BE2C (cell line): ENCODE results near the gene FAM219A.

Source experiments
- DNase-seq: peaks from one replicate; pipeline ENCODE4 v3.0.0-alpha.2; 2020
- H3K27me3 ChIP-seq: fragments of 250-450 bp; sonication (Bioruptor Pico); 2 replicates; pipeline ENCODE4 v1.5.1; 2020; ENCODE audit warnings: mild to moderate bottlenecking
- H3K36me3 ChIP-seq: fragments of 250-450 bp; sonication (Bioruptor Pico); 2 replicates; pipeline ENCODE4 v1.5.1; 2020; ENCODE audit warnings: mild to moderate bottlenecking
- H3K4me1 ChIP-seq: fragments of 250-450 bp; sonication (Bioruptor Pico); 2 replicates; pipeline ENCODE4 v1.5.1; 2020
- H3K4me3 ChIP-seq: 2 replicates; pipeline ENCODE4 v1.5.1; 2011; ENCODE audit warnings: low read depth, low read length
- H3K9me3 ChIP-seq: fragments of 250-450 bp; sonication (Bioruptor Pico); 2 replicates; pipeline ENCODE4 v1.5.1; 2020
- TF ChIP-seq, protein P1 (sequence below): IDR thresholded peaks from 2 replicates; pipeline ENCODE4 v1.5.1; 2012; ENCODE audit warnings: mild to moderate bottlenecking, low read depth, low read length

The FAM219A gene

DNA sequence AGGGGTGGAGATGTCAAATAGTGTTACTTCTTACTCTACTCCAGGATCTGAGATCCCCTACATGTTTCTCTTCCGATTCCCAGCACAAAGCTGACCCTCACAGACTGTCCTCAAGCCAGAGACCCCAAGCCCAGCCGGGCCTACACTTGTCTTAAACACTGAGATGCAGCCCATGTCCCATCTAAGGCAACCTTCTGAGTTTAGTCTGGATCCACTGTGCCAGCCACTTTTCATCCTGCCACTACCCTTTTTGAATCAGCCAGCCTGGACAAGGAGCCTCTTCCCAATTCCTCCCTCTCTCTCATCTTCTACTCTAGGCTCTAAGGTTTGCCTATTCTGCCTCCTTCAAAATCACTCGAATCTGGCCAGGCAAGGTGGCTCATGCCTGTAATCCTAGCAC is 75.5 kb downstream of the FAM219A start:
- TF ChIP-seq, protein P1, sequence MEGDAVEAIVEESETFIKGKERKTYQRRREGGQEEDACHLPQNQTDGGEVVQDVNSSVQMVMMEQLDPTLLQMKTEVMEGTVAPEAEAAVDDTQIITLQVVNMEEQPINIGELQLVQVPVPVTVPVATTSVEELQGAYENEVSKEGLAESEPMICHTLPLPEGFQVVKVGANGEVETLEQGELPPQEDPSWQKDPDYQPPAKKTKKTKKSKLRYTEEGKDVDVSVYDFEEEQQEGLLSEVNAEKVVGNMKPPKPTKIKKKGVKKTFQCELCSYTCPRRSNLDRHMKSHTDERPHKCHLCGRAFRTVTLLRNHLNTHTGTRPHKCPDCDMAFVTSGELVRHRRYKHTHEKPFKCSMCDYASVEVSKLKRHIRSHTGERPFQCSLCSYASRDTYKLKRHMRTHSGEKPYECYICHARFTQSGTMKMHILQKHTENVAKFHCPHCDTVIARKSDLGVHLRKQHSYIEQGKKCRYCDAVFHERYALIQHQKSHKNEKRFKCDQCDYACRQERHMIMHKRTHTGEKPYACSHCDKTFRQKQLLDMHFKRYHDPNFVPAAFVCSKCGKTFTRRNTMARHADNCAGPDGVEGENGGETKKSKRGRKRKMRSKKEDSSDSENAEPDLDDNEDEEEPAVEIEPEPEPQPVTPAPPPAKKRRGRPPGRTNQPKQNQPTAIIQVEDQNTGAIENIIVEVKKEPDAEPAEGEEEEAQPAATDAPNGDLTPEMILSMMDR: no peak
- no peak for DNase-seq
- no peaks in the 10 kb centered on the region for H3K27me3 ChIP-seq

DNA sequence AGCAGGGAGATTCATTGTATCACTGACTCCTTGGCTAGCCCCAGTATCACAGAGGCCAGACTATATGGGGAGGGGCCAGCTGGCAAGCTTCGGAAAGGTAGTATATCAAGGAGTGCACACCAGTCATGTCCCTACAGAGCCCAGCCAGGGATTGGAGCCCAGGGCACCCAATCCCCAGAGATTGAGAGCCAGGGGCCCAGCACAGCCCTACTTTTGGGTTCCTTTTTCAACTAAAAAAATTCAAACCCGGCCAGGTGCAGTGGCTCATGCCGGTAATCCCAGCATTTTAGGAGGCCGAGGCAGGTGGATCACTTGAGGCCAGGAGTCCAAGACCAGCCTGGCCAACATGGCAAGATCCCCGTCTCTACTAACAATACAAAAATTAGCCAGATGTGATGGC is 76.3 kb downstream of the FAM219A start:
- TF ChIP-seq, protein P1: no peak
- Histone ChIP-seq H3K4me3 (no peak overlapping the region), H3K9me3 (no peaks in the 10 kb centered on the region), H3K36me3 (no peaks in the 10 kb centered on the region), H3K27me3 (no peaks in the 10 kb centered on the region), H3K4me1 (no peaks in the 10 kb centered on the region)
- DNase-seq: no peak

More for the DNA sequence above, 75.5 kb downstream of the FAM219A start:
- Histone ChIP-seq H3K4me1 (no peaks in the 10 kb centered on the region), H3K36me3 (no peaks in the 10 kb centered on the region), H3K4me3 (no peak overlapping the region), H3K9me3 (no peaks in the 10 kb centered on the region)

DNA sequence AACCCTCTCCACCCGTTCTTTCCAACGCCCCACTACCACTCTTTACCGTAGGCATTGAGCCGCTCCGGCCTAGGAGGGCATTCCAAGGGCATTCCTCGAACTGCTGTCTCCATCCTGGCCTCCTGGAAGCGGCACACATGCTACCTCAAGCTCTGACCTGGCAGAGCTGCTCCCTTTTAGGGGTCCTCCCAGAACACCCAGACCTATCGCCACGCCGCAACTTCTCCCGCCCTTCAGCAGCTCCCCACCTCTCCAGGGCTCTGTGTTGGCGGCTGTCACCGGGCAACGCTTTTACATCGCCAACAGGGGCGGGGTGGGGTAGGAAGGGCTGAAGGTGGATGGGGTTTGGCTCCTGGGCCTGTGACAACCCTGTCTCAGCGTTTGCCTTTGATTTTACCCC is 77.0 kb downstream of the FAM219A start:
- H3K9me3 ChIP-seq: no peaks in the 10 kb centered on the region
- no peaks in the 10 kb centered on the region for H3K36me3 ChIP-seq
- no peaks in the 10 kb centered on the region for H3K4me1 ChIP-seq
- DNase-seq: no peak
- H3K4me3 ChIP-seq: no peak overlapping the region
- TF ChIP-seq, protein P1: no peak
- H3K27me3 ChIP-seq: no peaks in the 10 kb centered on the region

DNA sequence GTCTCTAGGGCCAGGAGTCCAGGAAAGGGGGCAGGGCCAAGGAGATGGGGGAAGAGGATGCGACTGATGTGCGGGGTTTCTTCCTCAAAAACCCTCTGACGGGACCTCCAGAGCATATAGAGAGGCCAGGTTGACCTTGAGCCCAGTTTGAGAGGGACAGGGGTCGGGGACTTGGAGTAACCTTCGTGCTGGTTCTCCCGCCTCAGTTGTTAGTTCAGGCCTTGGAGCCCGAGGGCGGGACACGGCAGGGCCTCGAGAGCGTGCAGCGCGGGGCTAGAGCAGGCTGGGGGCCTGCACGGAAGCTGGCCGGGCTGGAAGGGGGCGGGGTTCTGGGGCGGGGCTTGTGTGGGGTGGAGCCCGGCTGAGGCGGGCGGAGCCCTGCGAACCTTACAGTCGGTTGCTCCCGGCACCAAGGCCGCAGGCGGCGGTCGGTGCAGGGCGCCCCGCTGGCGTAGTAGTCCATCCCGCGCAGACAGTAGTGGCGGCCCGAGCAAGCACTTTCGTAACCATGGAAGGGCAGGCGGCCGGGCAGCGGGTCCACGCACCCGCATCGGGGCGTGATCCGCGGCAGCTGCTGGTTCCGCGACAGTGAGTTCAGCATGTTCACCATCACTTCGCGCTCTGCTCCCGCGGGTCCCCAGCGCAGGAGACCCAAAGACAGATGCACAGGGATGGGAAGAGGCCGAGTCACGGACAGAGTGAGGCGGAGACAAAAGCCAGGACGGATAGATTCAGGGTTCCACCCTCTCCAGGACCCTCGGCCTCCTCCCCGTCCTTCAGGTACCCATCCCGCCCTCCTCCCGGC is 77.7 kb downstream of the FAM219A start:
- no peaks in the 10 kb centered on the region for H3K9me3 ChIP-seq
- no peak overlapping the region for H3K4me3 ChIP-seq
- H3K36me3 ChIP-seq: no peaks in the 10 kb centered on the region
- no peaks in the 10 kb centered on the region for H3K4me1 ChIP-seq
- TF ChIP-seq, protein P1: no peak
- no peaks in the 10 kb centered on the region for H3K27me3 ChIP-seq
- DNase-seq: peak; percentile 34

DNA sequence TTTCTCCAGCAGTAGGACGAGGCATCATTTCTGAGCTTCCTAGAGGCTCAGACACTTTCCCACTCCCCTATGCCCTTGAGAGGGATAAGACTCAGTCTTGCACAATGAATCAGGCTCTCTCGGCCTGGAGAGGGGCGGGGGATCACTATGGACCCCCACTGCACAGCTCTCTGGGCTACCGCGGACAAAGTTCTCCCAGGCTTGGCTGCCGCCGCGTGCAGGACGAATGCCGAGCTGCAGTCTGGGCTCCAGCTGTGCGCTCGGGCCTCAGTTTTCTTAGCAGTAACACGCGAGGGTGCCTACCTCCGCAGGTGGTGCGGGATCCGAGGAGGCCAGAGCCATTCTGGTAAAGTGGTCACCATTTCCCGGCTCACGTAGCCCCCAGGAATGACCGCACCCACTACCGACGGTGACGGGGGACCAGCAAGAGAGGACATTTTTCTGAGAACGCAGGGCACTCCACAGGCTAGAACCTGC is 78.3 kb downstream of the FAM219A start:
- DNase-seq: no peak
- H3K27me3 ChIP-seq: no peaks in the 10 kb centered on the region
- TF ChIP-seq, protein P1: no peak
- no peaks in the 10 kb centered on the region for H3K9me3 ChIP-seq
- H3K4me3 ChIP-seq: no peak overlapping the region
- no peaks in the 10 kb centered on the region for H3K36me3 ChIP-seq
- H3K4me1 ChIP-seq: no peaks in the 10 kb centered on the region

DNA sequence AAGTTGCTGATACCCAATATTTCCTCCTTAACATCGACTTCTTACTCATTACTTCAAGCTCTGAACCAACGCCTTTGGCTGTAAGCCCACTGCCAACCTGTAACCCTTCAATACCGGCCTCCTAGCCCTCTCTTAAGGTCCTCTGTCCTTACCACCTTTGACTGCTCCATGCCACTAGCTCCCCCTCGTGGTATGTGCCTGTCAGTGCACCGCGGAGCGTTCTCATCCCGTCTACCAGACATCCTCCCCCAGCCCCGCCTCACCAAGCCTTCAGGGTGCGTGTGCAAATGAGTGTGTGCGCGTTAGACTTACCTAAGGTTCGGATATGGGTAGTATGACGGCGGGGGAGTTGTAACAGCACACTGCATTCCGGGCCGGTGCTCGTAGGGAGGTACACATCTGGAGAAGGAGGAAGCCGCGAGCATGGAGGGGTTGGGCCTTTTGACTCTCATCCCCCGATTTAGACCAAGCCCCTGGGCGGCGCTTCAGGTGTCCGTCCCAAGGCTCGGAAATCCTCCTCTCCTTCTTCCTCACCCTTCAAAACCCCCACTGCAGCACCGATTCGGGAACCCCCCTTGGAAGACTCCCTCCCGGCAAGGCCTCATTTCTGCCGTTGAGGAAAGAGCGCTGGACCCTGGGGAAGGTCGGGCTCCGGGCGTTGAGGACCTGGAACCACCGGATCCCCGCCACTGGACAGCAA is 78.9 kb downstream of the FAM219A start:
- peak; percentile 84 for DNase-seq

More for the DNA sequence above, 78.9 kb downstream of the FAM219A start:
- TF ChIP-seq, protein P1: peak; percentile 99
- Histone ChIP-seq H3K4me3 (peak overlapping the region; percentile 37), H3K9me3 (no peaks in the 10 kb centered on the region), H3K36me3 (no peaks in the 10 kb centered on the region), H3K27me3 (no peaks in the 10 kb centered on the region), H3K4me1 (no peaks in the 10 kb centered on the region)
